Naive thymus-derived CD4-positive, alpha-beta T cell (primary cell): ENCODE data around the gene RDH5. TPM values are rescaled to one million over a fixed set of nuclear protein-coding genes. Genes with fewer than 3 reads are reported as not detected.

Source experiments
- ATAC-seq: fragments of 150-1000 bp; cut with Tn5 transposase; 2 replicates; pipeline ENCODE4 v1.10.0; 2021; ENCODE audit warnings: mild to moderate bottlenecking, moderate library complexity
- CTCF ChIA-PET: fragments of 350-600 bp; sonication (Branson Sonifier 250); formaldehyde crosslinking; loops from one replicate; lab custom pipeline; 2021; ENCODE audit warnings: antibody characterized with exemption; lab: Charles Lee
- POLR2A ChIA-PET: fragments of 350-600 bp; sonication (Branson Sonifier 250); formaldehyde crosslinking; loops from one replicate; lab custom pipeline; 2021; ENCODE audit warnings: antibody characterized with exemption, inconsistent platforms; lab: Charles Lee
- DNase-seq, 9 donors: peaks; one replicate each; pipeline versions ENCODE4 v3.0.0 to v3.0.0-alpha.2; 2020 to 2022; ENCODE audit warnings: mixed read lengths in 1 of 9
- H3K27ac ChIP-seq: one replicate; pipeline ENCODE4 v1.7.0; 2013; ENCODE audit warnings: mild to moderate bottlenecking, low read depth, low read length, moderate library complexity
- H3K27me3 ChIP-seq, 2 donors: one replicate each; pipeline ENCODE4 v1.7.0; 2013; ENCODE audit warnings: low read length in 2 of 2, mild to moderate bottlenecking in 2 of 2, moderate library complexity in 2 of 2; ENCODE audit not compliant: control insufficient read depth in 2 of 2, insufficient read depth in 2 of 2
- H3K36me3 ChIP-seq, 3 experiments: 1 replicate in 2 of 3; 2 replicates in 1 of 3; pipeline ENCODE4 v1.7.0; 2013; ENCODE audit warnings: low read length in 3 of 3, mild to moderate bottlenecking in 3 of 3, moderate library complexity in 1 of 3; ENCODE audit not compliant: insufficient read depth in 3 of 3, control insufficient read depth in 2 of 3
- H3K4me1 ChIP-seq, 2 donors: one replicate each; pipeline ENCODE4 v1.7.0; 2013; ENCODE audit warnings: low read length in 2 of 2, mild to moderate bottlenecking in 2 of 2, moderate library complexity in 1 of 2; ENCODE audit not compliant: control insufficient read depth in 2 of 2, insufficient read depth in 2 of 2
- H3K4me3 ChIP-seq: 2 replicates; pipeline ENCODE4 v1.7.0; 2013; ENCODE audit warnings: mild to moderate bottlenecking, low read length
- H3K9me3 ChIP-seq, 3 experiments: 1 replicate in 2 of 3; 2 replicates in 1 of 3; pipeline ENCODE4 v1.7.0; 2013; ENCODE audit warnings: low read length in 3 of 3; ENCODE audit not compliant: control insufficient read depth in 2 of 3
- H3K27ac Mint-ChIP-seq, 9 donors: one replicate each; pipeline ENCODE4 v1.8.0; 2020 to 2022; ENCODE audit warnings: mixed read lengths in 9 of 9, mild to moderate bottlenecking in 8 of 9, moderate library complexity in 5 of 9, inconsistent platforms in 2 of 9
- H3K27me3 Mint-ChIP-seq, 5 donors: one replicate each; pipeline ENCODE4 v1.8.0; 2021 to 2022; ENCODE audit warnings: mixed read lengths in 5 of 5, mild to moderate bottlenecking in 1 of 5
- H3K36me3 Mint-ChIP-seq, 5 donors: one replicate each; pipeline ENCODE4 v1.8.0; 2020 to 2022; ENCODE audit warnings: mixed read lengths in 5 of 5, mild to moderate bottlenecking in 3 of 5, inconsistent platforms in 1 of 5
- H3K4me1 Mint-ChIP-seq, 7 donors: one replicate each; pipeline ENCODE4 v1.8.0; 2020 to 2022; ENCODE audit warnings: mixed read lengths in 7 of 7, mild to moderate bottlenecking in 3 of 7, inconsistent platforms in 1 of 7
- H3K4me3 Mint-ChIP-seq, 10 donors: one replicate each; pipeline ENCODE4 v1.8.0; 2020 to 2022; ENCODE audit warnings: mild to moderate bottlenecking in 10 of 10, mixed read lengths in 10 of 10, moderate library complexity in 6 of 10, inconsistent platforms in 2 of 10
- H3K9me3 Mint-ChIP-seq, 11 donors: one replicate each; pipeline ENCODE4 v1.8.0; 2020 to 2022; ENCODE audit warnings: mixed read lengths in 11 of 11, mild to moderate bottlenecking in 4 of 11, inconsistent platforms in 1 of 11, moderate library complexity in 1 of 11
- intact Hi-C, 2 donors: fragments of 100-400 bp; cut with micrococcal nuclease; formaldehyde crosslinking; loops; one replicate each; pipeline ENCODE4 v1.15.1; 2023
- polyA plus RNA-seq, 2 donors: library from polyadenylated mRNA; unstranded; fragments of 300-500 nt; fragmentation: Illumina TruSeq; gene quantifications; one replicate each; pipeline ENCODE4 v1.2.3, GENCODE V29; 2021
- total RNA-seq, 6 experiments: library from RNA in 5 of 6; stranded (reverse) in 5 of 6; gene quantifications; 1 replicate in 5 of 6; 2 replicates in 1 of 6; pipeline ENCODE4 v1.2.3 and lab custom pipeline; 2021 to 2026

RDH5 gene
- total and polyA plus RNA-seq, 7 experiments from 2014 or later, result 0.67 to 24.9 (median 14.9) TPM

DNA sequence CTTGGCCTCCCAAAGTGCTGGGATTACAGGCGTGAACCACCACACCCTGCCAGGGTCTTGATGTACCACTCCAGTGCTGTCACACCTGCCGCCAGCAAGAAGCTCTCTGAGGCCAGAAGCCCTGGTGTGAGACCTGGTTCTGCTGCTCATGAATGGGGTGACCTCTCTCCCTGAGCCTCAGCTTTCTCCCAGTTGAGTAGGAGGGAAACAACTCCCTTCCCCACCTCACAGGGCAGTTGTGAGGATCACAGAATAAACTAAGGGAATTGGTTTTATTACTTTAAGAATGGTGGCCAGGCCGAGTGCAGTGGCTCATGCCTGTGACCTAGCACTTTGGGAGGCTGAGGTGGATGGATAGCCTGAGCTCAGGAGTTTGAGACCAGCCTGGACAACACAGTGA is 14.4 kb downstream of the RDH5 start:
- Histone ChIP-seq H3K9me3 (no peaks in the 10 kb centered on the region), H3K27me3 (no peaks in the 10 kb centered on the region), H3K36me3 (no peaks in the 10 kb centered on the region), H3K4me3 (no peak overlapping the region), H3K27ac (no peak overlapping the region), H3K4me1 (peaks cover 17 to 24% of the 10 kb centered on the region in 2 donors)
- no peak for ATAC-seq
- POLR2A ChIA-PET, result interaction anchor here (0.5 to 1.0 kb wide), 3 partner anchors 16 to 456 kb away, joined by 3 to 4 read pairs (median 3); no protein-coding TSS in a partner anchor
- Mint-ChIP-seq H3K36me3 (no peaks in the 10 kb centered on the region), H3K4me3 (no peak overlapping the region), H3K9me3 (no peaks in the 10 kb centered on the region), H3K27ac (no peak overlapping the region), H3K4me1 (peaks cover 28 to 42% (median 36%) of the 10 kb centered on the region in 7 donors), H3K27me3 (no peaks in the 10 kb centered on the region)
- CTCF ChIA-PET, result interaction anchor here (0.5 to 1.7 kb wide), 5 partner anchors 10 to 194 kb away, joined by 3 to 9 read pairs (median 4); no protein-coding TSS in a partner anchor
- intact Hi-C loops, result loop anchor here in 1 of 2 donors (10.0 kb wide), 1 partner anchor 450 kb away; the partner anchor contains the start of gene SMARCC2
- DNase-seq, result no peak

GRCh38 chr12:55736076-55736475 is 15.9 kb downstream of the RDH5 start:
- H3K27ac ChIP-seq, result no peak overlapping the region
- intact Hi-C loops, result loop anchor here in 1 of 2 donors (10.0 kb wide), 1 partner anchor 449 kb away; the partner anchor contains the start of gene SMARCC2
- no peaks in the 10 kb centered on the region for H3K9me3 ChIP-seq
- no peaks in the 10 kb centered on the region for H3K27me3 ChIP-seq
- peaks cover 15 to 29% (median 21%) of the 10 kb centered on the region in 7 donors for H3K4me1 Mint-ChIP-seq
- H3K36me3 Mint-ChIP-seq, result no peaks in the 10 kb centered on the region
- H3K4me3 ChIP-seq, result no peak overlapping the region
- H3K27ac Mint-ChIP-seq, result peak overlapping the region in 2 of 9 donors; percentile 92 to 93
- CTCF ChIA-PET, result interaction anchor here (0.6 to 4.9 kb wide), 4 partner anchors 12 to 305 kb away, joined by 3 to 46 read pairs (median 24); partner anchors contain the start of genes BLOC1S1 and RDH5
- no peak overlapping the region for H3K4me3 Mint-ChIP-seq
- no peaks in the 10 kb centered on the region for H3K27me3 Mint-ChIP-seq
- POLR2A ChIA-PET, result interaction anchor here (3.8 to 4.3 kb wide), 2 partner anchors 12 to 20 kb away, joined by 24 to 29 read pairs; partner anchors contain the start of gene BLOC1S1
- ATAC-seq (no peak), DNase-seq (no peak)
- H3K4me1 ChIP-seq, result peaks cover 10 to 15% of the 10 kb centered on the region in 2 donors
- no peaks in the 10 kb centered on the region for H3K9me3 Mint-ChIP-seq
- no peaks in the 10 kb centered on the region for H3K36me3 ChIP-seq

GRCh38 chr12:55736780-55737580 is 16.8 kb downstream of the RDH5 start:
- DNase-seq, result peak in 8 of 9 donors; percentile 39 to 60 (median 42)
- Histone ChIP-seq H3K4me1 (peaks cover 10 to 15% of the 10 kb centered on the region in 2 donors), H3K36me3 (no peaks in the 10 kb centered on the region), H3K27me3 (no peaks in the 10 kb centered on the region), H3K27ac (peak overlapping the region; percentile 76), H3K4me3 (no peak overlapping the region), H3K9me3 (no peaks in the 10 kb centered on the region)
- Mint-ChIP-seq H3K9me3 (no peaks in the 10 kb centered on the region), H3K4me1 (peaks cover 19 to 34% (median 22%) of the 10 kb centered on the region in 7 donors), H3K36me3 (no peaks in the 10 kb centered on the region), H3K27ac (peak overlapping the region; percentile 66 to 96 (median 92)), H3K27me3 (peaks cover 0 to 3% (median 0%) of the 10 kb centered on the region in 5 donors), H3K4me3 (peak overlapping the region; percentile 37 to 94 (median 82))
- intact Hi-C loops, result loop anchor here (1.0 to 10.0 kb wide), 5 partner anchors 13 to 448 kb away; partner anchors contain the start of gene SMARCC2 (in 1 of the 2)
- ChIA-PET CTCF (interaction anchor here (0.6 to 4.9 kb wide), 17 partner anchors 10 to 485 kb away, joined by 3 to 46 read pairs (median 6); partner anchors contain the start of genes BLOC1S1, DNAJC14, PYM1 and RDH5), POLR2A (interaction anchor here (1.0 to 4.3 kb wide), 9 partner anchors 7 to 623 kb away, joined by 3 to 31 read pairs (median 17); partner anchors contain the start of genes BLOC1S1, CD63, DGKA and DNAJC14)
- peak; percentile 64 for ATAC-seq

DNA sequence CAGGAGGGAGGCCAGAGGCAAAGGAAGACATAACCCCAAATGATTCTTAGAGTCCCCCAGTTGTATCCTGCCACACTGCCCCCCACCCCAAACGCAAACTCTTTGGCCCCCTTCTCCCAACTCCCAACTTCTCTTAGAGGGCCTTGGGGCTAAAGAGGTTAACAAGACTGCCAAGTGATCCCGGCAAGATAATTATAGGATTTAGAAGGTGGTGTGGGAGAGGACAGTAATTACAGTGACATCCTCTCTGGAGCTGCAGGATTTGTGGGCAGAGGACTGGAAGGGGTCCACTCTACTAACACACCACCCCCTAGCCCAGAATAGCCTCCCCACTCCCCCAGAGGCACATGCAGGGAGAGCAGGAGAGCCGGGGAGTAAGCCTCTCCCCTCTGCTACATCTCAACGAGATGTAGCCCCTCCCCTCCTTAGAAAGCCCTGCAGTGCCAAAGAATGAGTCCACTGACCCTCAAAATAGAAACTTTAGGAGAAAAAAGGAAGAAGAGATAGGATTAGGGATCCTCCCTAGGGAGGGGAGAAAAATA is 17.5 kb downstream of the RDH5 start:
- Mint-ChIP-seq H3K27ac (peak overlapping the region; percentile 86 to 96 (median 92)), H3K36me3 (no peaks in the 10 kb centered on the region), H3K4me1 (peaks cover 24 to 40% (median 27%) of the 10 kb centered on the region in 7 donors), H3K27me3 (peaks cover 0 to 7% (median 0%) of the 10 kb centered on the region in 5 donors), H3K4me3 (peak overlapping the region; percentile 74 to 94 (median 89)), H3K9me3 (no peaks in the 10 kb centered on the region)
- no peak for DNase-seq
- ChIA-PET CTCF (interaction anchor here (0.6 to 4.9 kb wide), 29 partner anchors 8 to 687 kb away, joined by 3 to 46 read pairs (median 6); partner anchors contain the start of genes ANKRD52, BLOC1S1, CD63 and DNAJC14), POLR2A (interaction anchor here (0.8 to 4.3 kb wide), 22 partner anchors 8 to 622 kb away, joined by 3 to 31 read pairs (median 4); partner anchors contain the start of genes BLOC1S1, CD63, DGKA and DNAJC14)
- H3K4me3 ChIP-seq, result peak overlapping the region; percentile 91
- H3K9me3 ChIP-seq, result no peaks in the 10 kb centered on the region
- intact Hi-C loops, result loop anchor here (1.0 to 10.0 kb wide), 26 partner anchors 7 to 727 kb away; partner anchors contain the start of genes PA2G4 (in 2 of the 2), PYM1 (in 2 of the 2), SMARCC2 (in 2 of the 2) and ANKRD52 (in 1 of the 2)
- ATAC-seq, result no peak
- peak overlapping the region; percentile 76 for H3K27ac ChIP-seq
- no peaks in the 10 kb centered on the region for H3K27me3 ChIP-seq
- peaks cover 13 to 17% of the 10 kb centered on the region in 2 donors for H3K4me1 ChIP-seq
- no peaks in the 10 kb centered on the region for H3K36me3 ChIP-seq

- intact Hi-C loops, result loop anchor here (1.0 to 10.0 kb wide), 22 partner anchors 8 to 726 kb away; partner anchors contain the start of genes PA2G4 (in 2 of the 2), PYM1 (in 2 of the 2), RPS26 (in 2 of the 2) and SMARCC2 (in 2 of the 2)
- peaks cover 0 to 8% (median 0%) of the 10 kb centered on the region in 5 donors for H3K27me3 Mint-ChIP-seq
- peak in 8 of 9 donors; percentile 69 to 88 (median 81) for DNase-seq
- no peaks in the 10 kb centered on the region for H3K9me3 Mint-ChIP-seq
- peaks cover 26 to 43% (median 29%) of the 10 kb centered on the region in 7 donors for H3K4me1 Mint-ChIP-seq
- H3K27me3 ChIP-seq, result no peaks in the 10 kb centered on the region
- H3K36me3 Mint-ChIP-seq, result no peaks in the 10 kb centered on the region
- H3K27ac ChIP-seq, result peak overlapping the region; percentile 76
- peaks cover 0 to under 1% (median 0%) of the 10 kb centered on the region in 3 experiments for H3K36me3 ChIP-seq
- H3K4me3 ChIP-seq, result peak overlapping the region; percentile 91
- ATAC-seq, result peak; percentile 79
- CTCF ChIA-PET, result interaction anchor here (0.5 to 4.9 kb wide), 43 partner anchors 9 to 687 kb away, joined by 3 to 46 read pairs (median 5); partner anchors contain the start of genes ANKRD52, BLOC1S1, CD63 and DNAJC14
- POLR2A ChIA-PET, result interaction anchor here (0.6 to 4.3 kb wide), 33 partner anchors 9 to 622 kb away, joined by 3 to 31 read pairs (median 4); partner anchors contain the start of genes BLOC1S1, CD63, DNAJC14 and ORMDL2
- H3K27ac Mint-ChIP-seq, result peak overlapping the region; percentile 86 to 96 (median 92)
- no peaks in the 10 kb centered on the region for H3K9me3 ChIP-seq
- H3K4me3 Mint-ChIP-seq, result peak overlapping the region; percentile 74 to 94 (median 89)
- peaks cover 15 to 18% of the 10 kb centered on the region in 2 donors for H3K4me1 ChIP-seq
Measured at GRCh38 chr12:55738123-55739024, 18.2 kb downstream of the RDH5 start.
